ENCODE results near the gene BAG3.
"Not testable (repeated sequence)": the region's sequence is repeated elsewhere in the genome, so short reads cannot be mapped to it uniquely, and the experiment has no call there.

BAG3 gene

GRCh38 chr10:119693262-119693957 is 42.2 kb downstream of the BAG3 start:
- DNase-seq (ENCODE audit: low read depth) = no peak

- DNase-seq (ENCODE audit: low read depth) = no peak
These were observed 43.4 kb downstream of the BAG3 start for GRCh38 chr10:119694608-119695007.

- no peak for DNase-seq (ENCODE audit: low read depth)
These were observed 49.3 kb downstream of the BAG3 start for GRCh38 chr10:119700321-119700954.

GRCh38 chr10:119701861-119702260 is 50.7 kb downstream of the BAG3 start:
- peak; percentile 43 for DNase-seq (ENCODE audit: low read depth)

GRCh38 chr10:119702583-119702982 is 51.4 kb downstream of the BAG3 start:
- no peak for DNase-seq (ENCODE audit: low read depth)

- no peak for DNase-seq (ENCODE audit: low read depth)
These were observed 52.8 kb downstream of the BAG3 start for GRCh38 chr10:119703903-119704508.

GRCh38 chr10:119705434-119705831 is 54.3 kb downstream of the BAG3 start:
- no peak for DNase-seq (ENCODE audit: low read depth)

GRCh38 chr10:119706521-119707278 is 55.5 kb downstream of the BAG3 start:
- DNase-seq (ENCODE audit: low read depth) = no peak

GRCh38 chr10:119707331-119707730 is 56.2 kb downstream of the BAG3 start:
- not testable (repeated sequence) for DNase-seq (ENCODE audit: low read depth)

GRCh38 chr10:119710935-119711334 is 59.8 kb downstream of the BAG3 start:
- DNase-seq (ENCODE audit: low read depth) = not testable (repeated sequence)

- DNase-seq (ENCODE audit: low read depth) = peak; percentile 15
These were observed 62.7 kb downstream of the BAG3 start for GRCh38 chr10:119713744-119714483.

GRCh38 chr10:119714484-119714816 is 63.3 kb downstream of the BAG3 start:
- DNase-seq (ENCODE audit: low read depth) = no peak

GRCh38 chr10:119715628-119716505 is 64.7 kb downstream of the BAG3 start:
- DNase-seq (ENCODE audit: low read depth) = peak; percentile 10

GRCh38 chr10:119723161-119723560 is 72.0 kb downstream of the BAG3 start:
- DNase-seq (ENCODE audit: low read depth) = no peak

GRCh38 chr10:119723624-119724023 is 72.4 kb downstream of the BAG3 start:
- DNase-seq (ENCODE audit: low read depth) = no peak

GRCh38 chr10:119724593-119725516 is 73.7 kb downstream of the BAG3 start:
- DNase-seq (ENCODE audit: low read depth) = no peak

- DNase-seq (ENCODE audit: low read depth) = no peak
These were observed 74.3 kb downstream of the BAG3 start for GRCh38 chr10:119725517-119725827.

- DNase-seq (ENCODE audit: low read depth) = peak; percentile 95
These were observed 74.9 kb downstream of the BAG3 start, which contains the start of gene INPP5F for GRCh38 chr10:119725828-119726675. INPP5F (plus strand) TSS chr10:119726050; CDS start chr10:119726263, 213 bp downstream.

GRCh38 chr10:119726676-119727261 is 75.6 kb downstream of the BAG3 start:
- DNase-seq (ENCODE audit: low read depth) = no peak

Data from amniotic epithelial cell (primary cell).